Activated T-cell treated with anti-CD3 and anti-CD28 coated beads for 1 hour (primary cell): ENCODE data around the gene DYNC2H1.
"Not testable (repeated sequence)": the region's sequence is repeated elsewhere in the genome, so short reads cannot be mapped to it uniquely, and the experiment has no call there.

Experiments
- DNase-seq: peaks from one replicate; pipeline ENCODE4 v3.0.0-alpha.2; 2020; ENCODE audit warnings: low read depth

DYNC2H1 gene

GRCh38 chr11:103108933-103109817, at the start of gene DYNC2H1:
TSS of gene DYNC2H1 (plus strand) at chr11:103109426. CDS start at chr11:103109575, 149 bp downstream.
- DNase-seq = peak; percentile 80

DNA sequence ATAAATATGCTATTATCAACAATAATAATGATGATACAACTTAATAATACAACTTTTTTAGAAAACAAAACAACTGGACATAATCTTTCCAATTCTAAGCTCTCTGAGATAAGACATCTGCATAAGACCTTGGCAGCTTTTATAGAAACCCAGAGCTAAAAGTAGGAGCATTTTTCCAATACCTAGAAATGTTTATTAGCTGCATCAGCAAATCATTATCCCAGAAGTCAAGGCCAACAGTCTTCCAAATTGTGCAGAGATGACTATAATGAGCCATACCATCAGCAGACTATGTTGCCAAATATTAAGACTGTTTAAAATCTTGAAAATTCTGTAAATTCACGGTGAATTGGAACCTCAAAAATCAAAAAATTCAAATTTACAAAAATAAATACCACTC, 47.6 kb upstream of the DYNC2H1 start:
- DNase-seq = no peak

GRCh38 chr11:103067118-103067517, 42.1 kb upstream of the DYNC2H1 start:
- no peak for DNase-seq

GRCh38 chr11:103069367-103069766, 39.9 kb upstream of the DYNC2H1 start:
- no peak for DNase-seq

DNA sequence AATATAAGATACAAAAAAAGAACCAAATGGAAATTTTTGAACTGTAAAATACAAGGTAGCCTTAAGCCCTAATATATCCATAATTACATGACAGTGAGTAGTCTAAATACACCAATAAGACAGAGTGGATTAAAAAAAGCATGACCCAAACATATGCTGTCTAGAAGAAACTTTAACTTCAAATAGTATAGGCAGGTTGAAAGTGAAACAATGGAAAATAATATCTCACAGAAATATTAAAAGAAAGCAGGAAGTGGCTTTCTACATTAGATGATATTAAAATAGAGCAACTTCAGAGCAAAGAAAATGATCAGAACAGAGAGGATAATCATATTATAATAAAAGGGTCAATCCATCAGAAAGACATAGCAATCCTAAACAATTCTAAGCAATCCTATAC, 39.1 kb upstream of the DYNC2H1 start:
- no peak for DNase-seq

- no peak for DNase-seq
Measured at GRCh38 chr11:103071008-103071407, 38.2 kb upstream of the DYNC2H1 start.

DNA sequence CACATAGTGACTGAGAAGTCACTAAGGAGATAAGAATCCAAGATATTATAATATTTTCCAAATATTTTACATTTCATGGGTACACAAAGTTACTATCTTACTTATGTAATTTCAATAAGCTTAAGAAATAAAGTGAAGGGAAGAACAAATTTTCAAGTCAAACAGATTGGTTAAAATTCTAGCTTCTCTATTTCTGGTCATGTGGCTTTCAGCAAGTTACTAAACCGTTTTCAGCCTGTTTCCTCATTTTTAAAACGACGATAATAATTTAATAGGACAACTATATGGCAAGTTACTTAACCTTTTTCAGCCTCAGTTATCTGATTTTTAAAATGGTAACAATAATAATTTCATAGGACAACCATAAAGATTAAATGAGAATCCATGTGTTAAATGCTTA, 32.9 kb upstream of the DYNC2H1 start:
- DNase-seq = no peak

- DNase-seq = no peak
Measured at GRCh38 chr11:103077554-103077953, 31.7 kb upstream of the DYNC2H1 start.

DNA sequence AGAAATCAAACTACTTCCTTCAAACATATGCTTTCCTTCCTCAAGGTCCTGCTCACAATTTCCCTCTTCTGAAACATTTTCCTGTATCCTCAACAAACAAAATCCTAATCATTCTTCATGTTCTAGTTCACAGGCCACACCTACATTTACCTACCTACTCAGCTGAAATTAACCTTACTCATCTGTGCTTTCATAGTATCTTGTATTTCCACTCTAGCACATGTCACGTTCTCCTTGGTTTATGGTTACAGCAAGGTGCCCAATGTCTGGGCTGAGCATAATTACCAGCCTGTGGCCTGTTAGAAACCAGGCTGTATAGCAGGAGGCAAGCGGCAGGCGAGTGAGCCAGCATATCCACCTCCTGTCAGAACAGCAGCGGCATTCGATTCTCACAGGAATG, 30.5 kb upstream of the DYNC2H1 start:
- no peak for DNase-seq

DNA sequence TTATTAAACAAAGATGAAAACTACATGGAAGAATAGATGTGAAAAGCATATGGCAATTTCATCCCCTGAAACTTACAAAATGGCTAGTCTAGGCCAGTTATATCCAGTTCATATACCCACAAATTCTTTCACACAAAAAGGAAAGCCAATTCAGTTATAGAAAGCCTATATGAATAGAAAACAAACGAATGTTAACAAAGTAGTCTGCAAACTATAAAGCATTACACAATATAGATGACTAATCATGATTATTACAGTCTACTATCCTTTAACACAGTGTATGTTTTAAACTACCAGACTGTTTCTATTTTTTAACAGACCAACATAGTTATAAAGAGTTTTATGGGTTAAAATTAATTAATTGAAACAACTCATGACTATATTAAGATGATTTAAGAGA, 29.4 kb upstream of the DYNC2H1 start:
- no peak for DNase-seq

GRCh38 chr11:103085758-103086365, 23.4 kb upstream of the DYNC2H1 start:
- DNase-seq = no peak

DNA sequence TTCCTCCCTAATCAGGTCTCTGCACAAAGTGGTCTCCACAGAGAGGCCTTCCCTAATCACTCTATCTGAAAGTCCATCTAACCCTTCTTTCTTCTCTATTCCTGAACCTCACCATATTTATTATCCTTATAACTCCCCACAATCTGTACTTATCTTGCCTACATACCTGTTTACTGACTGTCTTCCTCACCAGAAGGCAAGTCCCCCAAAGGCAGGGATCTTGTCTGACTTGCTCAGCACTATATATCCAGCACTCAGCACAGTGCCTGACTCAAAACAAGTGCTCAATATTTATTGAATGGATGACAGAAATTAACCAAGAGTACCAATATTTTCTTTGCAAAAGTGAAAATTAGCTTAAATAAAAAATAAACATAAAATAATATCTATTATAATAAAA, 22.8 kb upstream of the DYNC2H1 start:
- no peak for DNase-seq

DNA sequence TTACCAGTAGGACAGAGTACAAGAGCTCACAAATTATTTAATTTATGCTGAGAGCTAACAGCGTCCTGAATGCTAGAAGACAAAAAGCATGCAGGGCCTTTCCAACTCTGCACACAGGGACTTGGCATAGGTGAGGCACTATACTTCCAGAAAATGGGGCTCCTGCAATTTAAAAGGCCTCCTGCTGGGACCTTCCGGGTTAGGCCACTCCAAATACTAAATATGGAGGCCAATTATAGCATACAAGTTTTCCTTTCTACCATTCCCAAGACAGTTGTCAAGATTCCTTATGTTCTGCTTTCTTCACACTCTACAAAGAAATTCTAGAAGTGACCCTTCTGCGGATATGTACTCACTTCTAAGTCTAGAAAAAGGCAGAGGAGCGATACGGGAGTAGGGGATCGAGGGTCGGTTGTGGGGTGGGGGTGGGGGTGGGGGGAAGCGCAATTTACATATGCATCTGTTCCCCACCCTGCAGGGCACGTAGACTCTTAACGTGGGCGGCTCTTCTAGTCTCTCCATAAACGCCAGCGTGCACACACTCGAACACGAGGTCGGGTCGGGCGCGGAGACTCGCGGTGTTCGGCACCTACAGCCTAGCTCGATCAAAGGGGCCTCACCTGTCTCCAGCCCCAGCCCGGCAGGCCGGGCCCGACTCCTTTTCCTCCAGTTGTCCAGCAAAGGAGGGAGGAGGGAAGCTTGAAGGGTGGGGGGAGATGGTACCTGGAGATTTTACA, 18.0 kb upstream of the DYNC2H1 start:
- peak; percentile 10 for DNase-seq

GRCh38 chr11:103091801-103092524, 17.3 kb upstream of the DYNC2H1 start, which contains the start of gene DCUN1D5:
TSS of gene DCUN1D5 (minus strand) at chr11:103092160. CDS start at chr11:103091872, 288 bp downstream.
- peak; percentile 92 for DNase-seq

DNA sequence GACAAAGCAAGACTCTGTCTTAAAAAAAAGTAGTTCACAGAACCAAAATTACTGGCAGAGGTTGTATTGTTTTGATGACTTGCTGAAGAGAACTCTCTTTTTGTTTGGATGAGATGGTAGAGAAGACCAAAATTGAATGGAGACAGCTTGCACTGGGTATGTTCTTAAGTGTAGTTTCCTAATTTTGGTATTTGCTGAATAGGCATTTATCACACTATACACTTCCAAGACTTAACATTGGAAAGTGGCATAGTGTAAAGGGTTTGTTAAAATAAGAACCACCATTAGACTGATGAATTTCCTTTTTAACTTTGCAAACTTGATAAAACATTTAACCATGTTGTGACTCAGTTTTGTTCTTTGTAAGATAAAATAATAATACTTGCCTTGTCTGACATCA, 11.9 kb upstream of the DYNC2H1 start:
- no peak for DNase-seq

GRCh38 chr11:103109818-103110388, 677 bp downstream of the DYNC2H1 start:
- no peak for DNase-seq

GRCh38 chr11:103110391-103110790, 1.2 kb downstream of the DYNC2H1 start:
- DNase-seq = no peak

DNA sequence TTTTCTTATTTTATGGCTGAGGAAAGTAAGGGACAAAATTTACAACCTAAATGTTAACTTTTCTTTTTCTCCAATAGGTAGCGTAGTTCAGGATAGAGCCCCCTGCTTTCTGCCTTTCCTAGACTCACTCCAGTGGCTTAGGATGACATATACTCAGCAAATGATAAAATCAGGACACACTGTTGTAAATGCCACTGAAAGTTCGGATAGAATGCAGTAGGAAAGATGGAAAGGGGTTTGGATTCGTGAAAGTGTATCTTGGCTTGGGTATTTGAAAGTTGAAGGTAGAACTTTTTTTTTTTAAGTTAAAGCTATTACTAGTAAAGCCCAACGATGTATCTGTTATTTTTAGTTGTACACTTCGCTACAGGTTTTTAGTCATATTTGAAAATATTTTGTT, 2.2 kb downstream of the DYNC2H1 start:
- no peak for DNase-seq

GRCh38 chr11:103112364-103112763, 3.1 kb downstream of the DYNC2H1 start:
- no peak for DNase-seq

- DNase-seq = no peak
Measured at GRCh38 chr11:103114836-103115235, 5.6 kb downstream of the DYNC2H1 start.

- DNase-seq = no peak
Measured at GRCh38 chr11:103125462-103125861, 16.2 kb downstream of the DYNC2H1 start.

GRCh38 chr11:103141986-103142385, 32.8 kb downstream of the DYNC2H1 start:
- not testable (repeated sequence) for DNase-seq
